ENCODE data around the gene LDLRAD3. TPM values are rescaled to one million over a fixed set of nuclear protein-coding genes. Genes with fewer than 3 reads are reported as not detected.

Gene LDLRAD3
- total RNA-seq, 3 donors from 2014 or later (not counting 1 experiment from before 2014, with no cell fraction given), result 1.0 to 1.5 (median 1.2) TPM

DNA sequence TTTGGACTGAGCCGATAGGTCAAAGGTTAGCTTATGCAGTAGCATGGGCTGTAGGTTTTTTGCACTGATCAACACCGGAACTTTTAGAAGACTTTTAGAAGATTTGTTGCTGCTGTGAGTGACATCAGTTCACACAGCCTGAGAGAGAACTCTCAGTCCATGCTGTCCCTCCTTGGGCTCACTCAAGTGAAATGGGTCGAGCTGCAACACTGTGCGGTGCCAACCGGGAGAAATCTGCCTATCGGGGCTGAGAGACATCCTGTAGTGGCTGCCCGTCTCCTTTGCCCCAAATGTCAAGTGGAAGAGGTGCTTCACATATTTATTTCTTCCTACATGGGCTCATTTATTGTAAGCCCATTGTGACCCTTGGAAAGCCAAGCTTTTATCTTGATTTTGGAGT is 170.2 kb downstream of the LDLRAD3 start:
- H3K4me3 Mint-ChIP-seq, result no peak overlapping the region
- no peaks in the 10 kb centered on the region for H3K4me1 Mint-ChIP-seq
- no peak overlapping the region for H3K27ac Mint-ChIP-seq
- Histone ChIP-seq H3K9me3 (ENCODE audit: control insufficient read depth, insufficient read depth, low read length) (no peaks in the 10 kb centered on the region), H3K27ac (ENCODE audit: low read length) (no peak overlapping the region), H3K4me1 (ENCODE audit: control insufficient read depth, insufficient read depth, low read length) (no peaks in the 10 kb centered on the region), H3K4me3 (ENCODE audit: low read length) (no peak overlapping the region), H3K27me3 (ENCODE audit: control insufficient read depth, insufficient read depth, low read length) (no peaks in the 10 kb centered on the region), H3K36me3 (ENCODE audit: control insufficient read depth, insufficient read depth, low read length) (no peaks in the 10 kb centered on the region)
- 79% methylated on average over 7 of the region's 7 CpGs for WGBS (ENCODE audit: insufficient coverage)
- DNase-seq, result no peak
- no peak for ATAC-seq
- H3K27me3 Mint-ChIP-seq (ENCODE audit: low read depth in 2 of 2), result peaks cover 3 to 35% of the 10 kb centered on the region in 2 donors
- intact Hi-C loops (cut with micrococcal nuclease), result no loop called here
- H3K36me3 Mint-ChIP-seq, result no peaks in the 10 kb centered on the region
- no peaks in the 10 kb centered on the region for H3K9me3 Mint-ChIP-seq
- TF ChIP-seq, protein P1, sequence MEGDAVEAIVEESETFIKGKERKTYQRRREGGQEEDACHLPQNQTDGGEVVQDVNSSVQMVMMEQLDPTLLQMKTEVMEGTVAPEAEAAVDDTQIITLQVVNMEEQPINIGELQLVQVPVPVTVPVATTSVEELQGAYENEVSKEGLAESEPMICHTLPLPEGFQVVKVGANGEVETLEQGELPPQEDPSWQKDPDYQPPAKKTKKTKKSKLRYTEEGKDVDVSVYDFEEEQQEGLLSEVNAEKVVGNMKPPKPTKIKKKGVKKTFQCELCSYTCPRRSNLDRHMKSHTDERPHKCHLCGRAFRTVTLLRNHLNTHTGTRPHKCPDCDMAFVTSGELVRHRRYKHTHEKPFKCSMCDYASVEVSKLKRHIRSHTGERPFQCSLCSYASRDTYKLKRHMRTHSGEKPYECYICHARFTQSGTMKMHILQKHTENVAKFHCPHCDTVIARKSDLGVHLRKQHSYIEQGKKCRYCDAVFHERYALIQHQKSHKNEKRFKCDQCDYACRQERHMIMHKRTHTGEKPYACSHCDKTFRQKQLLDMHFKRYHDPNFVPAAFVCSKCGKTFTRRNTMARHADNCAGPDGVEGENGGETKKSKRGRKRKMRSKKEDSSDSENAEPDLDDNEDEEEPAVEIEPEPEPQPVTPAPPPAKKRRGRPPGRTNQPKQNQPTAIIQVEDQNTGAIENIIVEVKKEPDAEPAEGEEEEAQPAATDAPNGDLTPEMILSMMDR (IDR thresholded peaks at IDR 0.05), result no peak

DNA sequence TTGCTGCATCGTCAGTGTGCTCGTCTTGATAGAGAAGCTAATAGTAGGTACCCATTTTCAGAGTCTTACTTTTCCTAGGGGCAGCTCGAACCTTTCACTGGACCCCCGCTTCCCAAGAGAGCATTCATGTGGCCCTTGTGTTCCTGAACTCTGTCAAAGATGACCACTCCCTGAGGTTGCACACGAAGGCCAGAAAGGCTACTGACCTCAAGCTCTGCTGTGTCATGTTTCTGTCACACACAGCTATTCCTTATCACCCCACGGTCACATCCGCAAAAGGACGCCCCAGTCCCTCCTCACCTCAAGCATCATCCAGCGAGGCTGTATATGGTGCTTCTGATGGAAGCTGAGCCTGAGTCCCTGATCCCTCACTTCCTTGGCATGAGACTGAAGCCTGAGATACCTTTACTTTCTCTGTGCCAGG is 171.5 kb downstream of the LDLRAD3 start:
- intact Hi-C loops (cut with micrococcal nuclease), result no loop called here
- no peaks in the 10 kb centered on the region for H3K36me3 Mint-ChIP-seq
- no peaks in the 10 kb centered on the region for H3K9me3 Mint-ChIP-seq
- no peak overlapping the region for H3K4me3 Mint-ChIP-seq
- ATAC-seq (peak in 1 of 3 donors; percentile 66), DNase-seq (no peak)
- Histone ChIP-seq H3K4me3 (ENCODE audit: low read length) (no peak overlapping the region), H3K4me1 (ENCODE audit: control insufficient read depth, insufficient read depth, low read length) (no peaks in the 10 kb centered on the region), H3K9me3 (ENCODE audit: control insufficient read depth, insufficient read depth, low read length) (no peaks in the 10 kb centered on the region), H3K27me3 (ENCODE audit: control insufficient read depth, insufficient read depth, low read length) (no peaks in the 10 kb centered on the region), H3K27ac (ENCODE audit: low read length) (no peak overlapping the region), H3K36me3 (ENCODE audit: control insufficient read depth, insufficient read depth, low read length) (no peaks in the 10 kb centered on the region)
- TF ChIP-seq, protein P1 (IDR thresholded peaks at IDR 0.05), result no peak
- no peaks in the 10 kb centered on the region for H3K4me1 Mint-ChIP-seq
- H3K27me3 Mint-ChIP-seq (ENCODE audit: low read depth in 2 of 2), result peaks cover 2 to 39% of the 10 kb centered on the region in 2 donors
- no peak overlapping the region for H3K27ac Mint-ChIP-seq
- 89% methylated on average over 9 of the region's 9 CpGs for WGBS (ENCODE audit: insufficient coverage)

DNA sequence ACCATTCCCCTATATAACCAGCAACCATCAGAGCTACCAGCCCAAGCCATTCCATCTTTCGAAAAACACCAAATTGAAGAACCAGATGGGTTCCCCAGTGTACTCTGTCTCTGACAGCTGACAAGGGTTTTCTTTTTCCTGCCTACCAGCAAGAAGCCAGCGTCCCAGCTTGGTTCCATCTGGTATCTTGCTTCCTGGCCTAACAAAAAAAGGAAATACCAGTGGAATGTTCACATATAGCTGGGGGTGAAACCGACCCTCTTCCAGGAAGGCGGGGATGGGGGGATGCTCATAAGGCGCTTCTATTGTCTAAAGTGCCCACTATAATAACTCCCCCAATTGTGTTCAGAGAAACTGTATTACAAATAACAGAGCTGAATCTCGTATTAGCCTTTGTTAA is 172.3 kb downstream of the LDLRAD3 start:
- 59% methylated on average over 6 of the region's 6 CpGs for WGBS (ENCODE audit: insufficient coverage)
- Mint-ChIP-seq H3K27me3 (ENCODE audit: low read depth in 2 of 2) (peaks cover 5 to 41% of the 10 kb centered on the region in 2 donors), H3K36me3 (no peaks in the 10 kb centered on the region), H3K9me3 (no peaks in the 10 kb centered on the region), H3K4me3 (no peak overlapping the region), H3K27ac (no peak overlapping the region), H3K4me1 (no peaks in the 10 kb centered on the region)
- H3K4me3 ChIP-seq (ENCODE audit: low read length), result no peak overlapping the region
- no peaks in the 10 kb centered on the region for H3K27me3 ChIP-seq (ENCODE audit: control insufficient read depth, insufficient read depth, low read length)
- no peaks in the 10 kb centered on the region for H3K4me1 ChIP-seq (ENCODE audit: control insufficient read depth, insufficient read depth, low read length)
- H3K36me3 ChIP-seq (ENCODE audit: control insufficient read depth, insufficient read depth, low read length), result no peaks in the 10 kb centered on the region
- DNase-seq (no peak), ATAC-seq (no peak)
- H3K27ac ChIP-seq (ENCODE audit: low read length), result no peak overlapping the region
- no peaks in the 10 kb centered on the region for H3K9me3 ChIP-seq (ENCODE audit: control insufficient read depth, insufficient read depth, low read length)
- TF ChIP-seq, protein P1 (IDR thresholded peaks at IDR 0.05), result no peak
- intact Hi-C loops (cut with micrococcal nuclease), result no loop called here

DNA sequence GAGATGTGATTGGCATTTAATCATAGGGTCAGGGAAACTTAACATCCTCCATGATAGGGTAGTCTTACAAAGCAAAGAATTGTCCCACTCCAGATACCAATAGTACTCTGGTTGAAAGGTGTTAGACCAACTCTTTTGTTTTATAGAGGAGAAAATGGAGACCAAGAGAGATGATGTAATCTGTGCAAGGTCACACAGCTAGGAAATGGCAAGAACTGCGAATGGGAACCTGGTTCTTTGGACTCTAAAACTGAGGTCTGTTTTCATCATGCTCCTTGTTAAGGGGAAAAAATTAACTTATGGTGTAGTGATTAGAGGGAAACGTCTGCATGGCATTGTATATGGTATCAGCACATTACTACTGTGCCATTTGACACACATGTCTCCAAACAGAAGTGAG is 174.2 kb downstream of the LDLRAD3 start:
- Histone ChIP-seq H3K27me3 (ENCODE audit: control insufficient read depth, insufficient read depth, low read length) (no peaks in the 10 kb centered on the region), H3K4me1 (ENCODE audit: control insufficient read depth, insufficient read depth, low read length) (no peaks in the 10 kb centered on the region), H3K9me3 (ENCODE audit: control insufficient read depth, insufficient read depth, low read length) (no peaks in the 10 kb centered on the region), H3K27ac (ENCODE audit: low read length) (no peak overlapping the region), H3K4me3 (ENCODE audit: low read length) (no peak overlapping the region), H3K36me3 (ENCODE audit: control insufficient read depth, insufficient read depth, low read length) (no peaks in the 10 kb centered on the region)
- H3K27me3 Mint-ChIP-seq (ENCODE audit: low read depth in 2 of 2), result peaks cover 5 to 42% of the 10 kb centered on the region in 2 donors
- H3K4me1 Mint-ChIP-seq, result no peaks in the 10 kb centered on the region
- no peak overlapping the region for H3K4me3 Mint-ChIP-seq
- H3K36me3 Mint-ChIP-seq, result no peaks in the 10 kb centered on the region
- no peak overlapping the region for H3K27ac Mint-ChIP-seq
- H3K9me3 Mint-ChIP-seq, result no peaks in the 10 kb centered on the region
- TF ChIP-seq, protein P1 (IDR thresholded peaks at IDR 0.05), result no peak
- ATAC-seq (no peak), DNase-seq (no peak)
- 77% methylated on average over 2 of the region's 2 CpGs for WGBS (ENCODE audit: insufficient coverage)
- intact Hi-C loops (cut with micrococcal nuclease), result no loop called here

All from natural killer cell (primary cell).